ENCODE data around the gene C16orf92.
A peak's percentile ranks its signal among the peaks of the same experiment; 100 is the strongest.

Gene C16orf92

GRCh38 chr16:29989111-29989858 lies 33.7 kb upstream of the C16orf92 start:
- no peak for DNase-seq

- no peak for DNase-seq
Observed at GRCh38 chr16:29990034-29990433, 33.0 kb upstream of the C16orf92 start.

GRCh38 chr16:29990883-29991570 lies 32.0 kb upstream of the C16orf92 start:
- DNase-seq, result no peak

- no peak for DNase-seq
Observed at GRCh38 chr16:29991571-29991904, 31.5 kb upstream of the C16orf92 start.

GRCh38 chr16:29992344-29992967 lies 30.5 kb upstream of the C16orf92 start:
- DNase-seq, result no peak

- DNase-seq, result no peak
Observed at GRCh38 chr16:29993191-29993902, 29.7 kb upstream of the C16orf92 start.

GRCh38 chr16:29993903-29994599 lies 28.9 kb upstream of the C16orf92 start:
- no peak for DNase-seq

GRCh38 chr16:29994600-29995323 lies 28.2 kb upstream of the C16orf92 start:
- peak; percentile 63 for DNase-seq

GRCh38 chr16:29995324-29995910 lies 27.6 kb upstream of the C16orf92 start, which contains the start of gene HIRIP3:
TSS of gene HIRIP3 (minus strand) at chr16:29995617. CDS start at chr16:29995605, 12 bp downstream.
- DNase-seq, result peak; percentile 91

- peak; percentile 98 for DNase-seq
Observed at GRCh38 chr16:29995911-29996765, 26.9 kb upstream of the C16orf92 start, which contains the start of gene INO80E. TSS of gene INO80E (plus strand) at chr16:29996241. CDS start at chr16:29996311, 70 bp downstream.

GRCh38 chr16:29996766-29997250 lies 26.2 kb upstream of the C16orf92 start:
- no peak for DNase-seq

- DNase-seq, result no peak
Observed at GRCh38 chr16:29999605-30000004, 23.4 kb upstream of the C16orf92 start.

GRCh38 chr16:30000735-30001631 lies 22.0 kb upstream of the C16orf92 start:
- peak; percentile 20 for DNase-seq

GRCh38 chr16:30002614-30003346 lies 20.2 kb upstream of the C16orf92 start:
- no peak for DNase-seq

- DNase-seq, result no peak
Observed at GRCh38 chr16:30003670-30004423, 19.2 kb upstream of the C16orf92 start.

- no peak for DNase-seq
Observed at GRCh38 chr16:30004424-30004776, 18.6 kb upstream of the C16orf92 start.

- no peak for DNase-seq
Observed at GRCh38 chr16:30004811-30005242, 18.2 kb upstream of the C16orf92 start.

Data from right hindlimb (tissue), 1 donor.